ENCODE data around the gene ZDHHC24. TPM values are rescaled to one million over a fixed set of nuclear protein-coding genes. Genes with fewer than 3 reads are reported as not detected.

ZDHHC24 gene
- total and polyA plus RNA-seq, 7 experiments from 2014 or later = 7.8 to 24.5 (median 17.9) TPM

GRCh38 chr11:66568124-66568916 lies 22.5 kb upstream of the ZDHHC24 start, which contains the start of gene CTSF:
Gene CTSF (minus strand): TSS chr11:66568606. CDS start chr11:66568486, 120 bp downstream.
- ChIA-PET CTCF (interaction anchor here (0.6 to 2.9 kb wide), 4 partner anchors 9 to 1836 kb away, joined by 3 to 20 read pairs (median 6); partner anchors contain the start of gene RBM4B), POLR2A (interaction anchor here (0.6 to 3.0 kb wide), 9 partner anchors 9 to 273 kb away, joined by 3 to 18 read pairs (median 4); partner anchors contain the start of genes RBM14, RBM4, RBM4B and ZDHHC24)
- Mint-ChIP-seq H3K36me3 (peaks cover 0 to 3% (median 0%) of the 10 kb centered on the region in 5 donors), H3K4me1 (peaks cover 2 to 13% (median 8%) of the 10 kb centered on the region in 7 donors), H3K27me3 (peaks cover 0 to 36% (median 0%) of the 10 kb centered on the region in 5 donors), H3K9me3 (no peaks in the 10 kb centered on the region), H3K4me3 (peak within 1 kb of the TSS; percentile 77 to 89 (median 82)), H3K27ac (peak within 1 kb of the TSS in 8 of 9 donors; percentile 77 to 90 (median 82))
- Histone ChIP-seq H3K9me3 (ENCODE audit: control insufficient read depth in 2 of 3, low read length in 3 of 3) (no peaks in the 10 kb centered on the region), H3K4me3 (ENCODE audit: low read length) (peak within 1 kb of the TSS; percentile 65), H3K36me3 (ENCODE audit: control insufficient read depth in 2 of 3, insufficient read depth in 3 of 3, low read length in 3 of 3) (no peaks in the 10 kb centered on the region), H3K27me3 (ENCODE audit: control insufficient read depth in 2 of 2, insufficient read depth in 2 of 2, low read length in 2 of 2) (no peaks in the 10 kb centered on the region), H3K27ac (ENCODE audit: low read depth, low read length) (peak within 1 kb of the TSS; percentile 58), H3K4me1 (ENCODE audit: control insufficient read depth in 2 of 2, insufficient read depth in 2 of 2, low read length in 2 of 2) (peaks cover 0 to 6% of the 10 kb centered on the region in 2 donors)
- ATAC-seq = peak; percentile 93
- peak; percentile 55 to 72 (median 61) for DNase-seq
- intact Hi-C loops (cut with micrococcal nuclease) = loop anchor here in 1 of 2 donors (2.0 kb wide), 1 partner anchor 22 kb away; the partner anchor contains the start of genes ACTN3 and ZDHHC24

GRCh38 chr11:66567787-66568123 lies 21.9 kb upstream of the ZDHHC24 start:
- Histone ChIP-seq H3K9me3 (ENCODE audit: control insufficient read depth in 2 of 3, low read length in 3 of 3) (no peaks in the 10 kb centered on the region), H3K4me1 (ENCODE audit: control insufficient read depth in 2 of 2, insufficient read depth in 2 of 2, low read length in 2 of 2) (peaks cover 0 to 6% of the 10 kb centered on the region in 2 donors), H3K27ac (ENCODE audit: low read depth, low read length) (peak overlapping the region; percentile 58), H3K36me3 (ENCODE audit: control insufficient read depth in 2 of 3, insufficient read depth in 3 of 3, low read length in 3 of 3) (no peaks in the 10 kb centered on the region), H3K4me3 (ENCODE audit: low read length) (peak overlapping the region; percentile 65), H3K27me3 (ENCODE audit: control insufficient read depth in 2 of 2, insufficient read depth in 2 of 2, low read length in 2 of 2) (no peaks in the 10 kb centered on the region)
- intact Hi-C loops (cut with micrococcal nuclease) = loop anchor here in 1 of 2 donors (2.0 kb wide), 1 partner anchor 21 kb away; the partner anchor contains the start of genes ACTN3 and ZDHHC24
- Mint-ChIP-seq H3K27me3 (peaks cover 0 to 36% (median 0%) of the 10 kb centered on the region in 5 donors), H3K36me3 (peaks cover 0 to 3% (median 0%) of the 10 kb centered on the region in 5 donors), H3K4me1 (peaks cover 2 to 13% (median 8%) of the 10 kb centered on the region in 7 donors), H3K9me3 (no peaks in the 10 kb centered on the region), H3K27ac (peak overlapping the region in 1 of 9 donors; percentile 47), H3K4me3 (peak overlapping the region; percentile 49 to 83 (median 73))
- no peak for ATAC-seq
- CTCF ChIA-PET = interaction anchor here (0.8 to 2.9 kb wide), 3 partner anchors 10 to 111 kb away, joined by 3 to 20 read pairs (median 7); partner anchors contain the start of gene RBM4B
- POLR2A ChIA-PET = interaction anchor here (1.2 to 3.0 kb wide), 5 partner anchors 8 to 146 kb away, joined by 4 to 18 read pairs (median 6); partner anchors contain the start of genes RBM4, RBM4B and ZDHHC24
- DNase-seq = no peak

GRCh38 chr11:66566221-66566620 lies 20.4 kb upstream of the ZDHHC24 start:
- no peaks in the 10 kb centered on the region for H3K9me3 Mint-ChIP-seq
- DNase-seq (no peak), ATAC-seq (no peak)
- Histone ChIP-seq H3K9me3 (ENCODE audit: control insufficient read depth in 2 of 3, low read length in 3 of 3) (no peaks in the 10 kb centered on the region), H3K36me3 (ENCODE audit: control insufficient read depth in 2 of 3, insufficient read depth in 3 of 3, low read length in 3 of 3) (no peaks in the 10 kb centered on the region), H3K4me3 (ENCODE audit: low read length) (no peak overlapping the region), H3K27me3 (ENCODE audit: control insufficient read depth in 2 of 2, insufficient read depth in 2 of 2, low read length in 2 of 2) (no peaks in the 10 kb centered on the region), H3K4me1 (ENCODE audit: control insufficient read depth in 2 of 2, insufficient read depth in 2 of 2, low read length in 2 of 2) (peaks cover 0 to 6% of the 10 kb centered on the region in 2 donors), H3K27ac (ENCODE audit: low read depth, low read length) (no peak overlapping the region)
- peaks cover 0 to 3% (median 0%) of the 10 kb centered on the region in 5 donors for H3K36me3 Mint-ChIP-seq
- ChIA-PET CTCF (no interaction called here), POLR2A (interaction anchor here (1.1 kb wide), 1 partner anchor 20 kb away, joined by 3 read pairs; the partner anchor contains the start of genes ACTN3 and ZDHHC24)
- peaks cover 2 to 13% (median 8%) of the 10 kb centered on the region in 7 donors for H3K4me1 Mint-ChIP-seq
- peak overlapping the region in 2 of 9 donors; percentile 18 to 52 for H3K27ac Mint-ChIP-seq
- peaks cover 0 to 36% (median 0%) of the 10 kb centered on the region in 5 donors for H3K27me3 Mint-ChIP-seq
- intact Hi-C loops (cut with micrococcal nuclease) = no loop called here
- H3K4me3 Mint-ChIP-seq = peak overlapping the region in 4 of 10 donors; percentile 17 to 76 (median 55)

GRCh38 chr11:66564984-66565383 lies 19.1 kb upstream of the ZDHHC24 start:
- Mint-ChIP-seq H3K4me3 (no peak overlapping the region), H3K27ac (no peak overlapping the region), H3K4me1 (peaks cover 2 to 13% (median 8%) of the 10 kb centered on the region in 7 donors), H3K27me3 (peaks cover 0 to 31% (median 0%) of the 10 kb centered on the region in 5 donors), H3K36me3 (peaks cover 0 to 3% (median 0%) of the 10 kb centered on the region in 5 donors), H3K9me3 (no peaks in the 10 kb centered on the region)
- H3K4me1 ChIP-seq (ENCODE audit: control insufficient read depth in 2 of 2, insufficient read depth in 2 of 2, low read length in 2 of 2) = peaks cover 0 to 6% of the 10 kb centered on the region in 2 donors
- ATAC-seq (no peak), DNase-seq (no peak)
- H3K4me3 ChIP-seq (ENCODE audit: low read length) = no peak overlapping the region
- POLR2A ChIA-PET = interaction anchor here (1.1 kb wide), 1 partner anchor 19 kb away, joined by 3 read pairs; the partner anchor contains the start of genes ACTN3 and ZDHHC24
- H3K9me3 ChIP-seq (ENCODE audit: control insufficient read depth in 2 of 3, low read length in 3 of 3) = no peaks in the 10 kb centered on the region
- no peaks in the 10 kb centered on the region for H3K27me3 ChIP-seq (ENCODE audit: control insufficient read depth in 2 of 2, insufficient read depth in 2 of 2, low read length in 2 of 2)
- no peaks in the 10 kb centered on the region for H3K36me3 ChIP-seq (ENCODE audit: control insufficient read depth in 2 of 3, insufficient read depth in 3 of 3, low read length in 3 of 3)
- CTCF ChIA-PET = no interaction called here
- intact Hi-C loops (cut with micrococcal nuclease) = no loop called here
- no peak overlapping the region for H3K27ac ChIP-seq (ENCODE audit: low read depth, low read length)

- Histone ChIP-seq H3K27me3 (ENCODE audit: control insufficient read depth in 2 of 2, insufficient read depth in 2 of 2, low read length in 2 of 2) (no peaks in the 10 kb centered on the region), H3K4me3 (ENCODE audit: low read length) (no peak overlapping the region), H3K27ac (ENCODE audit: low read depth, low read length) (no peak overlapping the region), H3K4me1 (ENCODE audit: control insufficient read depth in 2 of 2, insufficient read depth in 2 of 2, low read length in 2 of 2) (peaks cover 0 to 6% of the 10 kb centered on the region in 2 donors), H3K9me3 (ENCODE audit: control insufficient read depth in 2 of 3, low read length in 3 of 3) (no peaks in the 10 kb centered on the region), H3K36me3 (ENCODE audit: control insufficient read depth in 2 of 3, insufficient read depth in 3 of 3, low read length in 3 of 3) (no peaks in the 10 kb centered on the region)
- peaks cover 0 to 3% (median 0%) of the 10 kb centered on the region in 5 donors for H3K36me3 Mint-ChIP-seq
- peak overlapping the region in 1 of 10 donors; percentile 75 for H3K4me3 Mint-ChIP-seq
- ATAC-seq (no peak), DNase-seq (no peak)
- H3K9me3 Mint-ChIP-seq = no peaks in the 10 kb centered on the region
- POLR2A ChIA-PET = no interaction called here
- no peak overlapping the region for H3K27ac Mint-ChIP-seq
- peaks cover 0 to 29% (median 0%) of the 10 kb centered on the region in 5 donors for H3K27me3 Mint-ChIP-seq
- intact Hi-C loops (cut with micrococcal nuclease) = no loop called here
- H3K4me1 Mint-ChIP-seq = peaks cover 2 to 13% (median 8%) of the 10 kb centered on the region in 7 donors
- CTCF ChIA-PET = no interaction called here
Measured at GRCh38 chr11:66564538-66564937, 18.7 kb upstream of the ZDHHC24 start.

GRCh38 chr11:66563832-66564231 lies 18.0 kb upstream of the ZDHHC24 start:
- Histone ChIP-seq H3K9me3 (ENCODE audit: control insufficient read depth in 2 of 3, low read length in 3 of 3) (no peaks in the 10 kb centered on the region), H3K27me3 (ENCODE audit: control insufficient read depth in 2 of 2, insufficient read depth in 2 of 2, low read length in 2 of 2) (no peaks in the 10 kb centered on the region), H3K27ac (ENCODE audit: low read depth, low read length) (no peak overlapping the region), H3K4me1 (ENCODE audit: control insufficient read depth in 2 of 2, insufficient read depth in 2 of 2, low read length in 2 of 2) (peaks cover 0 to 10% of the 10 kb centered on the region in 2 donors), H3K4me3 (ENCODE audit: low read length) (no peak overlapping the region), H3K36me3 (ENCODE audit: control insufficient read depth in 2 of 3, insufficient read depth in 3 of 3, low read length in 3 of 3) (no peaks in the 10 kb centered on the region)
- Mint-ChIP-seq H3K4me3 (no peak overlapping the region), H3K27me3 (peaks cover 0 to 27% (median 1%) of the 10 kb centered on the region in 5 donors), H3K9me3 (no peaks in the 10 kb centered on the region), H3K36me3 (peaks cover 0 to 3% (median 0%) of the 10 kb centered on the region in 5 donors), H3K27ac (no peak overlapping the region), H3K4me1 (peaks cover 2 to 15% (median 11%) of the 10 kb centered on the region in 7 donors)
- ATAC-seq (no peak), DNase-seq (no peak)
- ChIA-PET POLR2A (no interaction called here), CTCF (interaction anchor here (0.6 kb wide), 1 partner anchor 45 kb away, joined by 5 read pairs; no protein-coding TSS in a partner anchor)
- intact Hi-C loops (cut with micrococcal nuclease) = no loop called here
